OCI-LY7 (cell line): ENCODE results near the gene NCBP1.

Experiments
- CTCF ChIP-seq: fragments of 200-600 bp; sonication (generic); conservative IDR thresholded peaks from 2 replicates; pipeline ENCODE4 v1.5.1; 2014; ENCODE audit warnings: mild to moderate bottlenecking, antibody characterized with exemption, low read length, moderate library complexity, mixed read lengths
- EZH2phosphoT487 ChIP-seq: fragments of 200-600 bp; sonication (generic); IDR thresholded peaks from 2 replicates; pipeline ENCODE4 v1.6.1; 2018; ENCODE audit warnings: low read depth, borderline replicate concordance, mild to moderate bottlenecking, mixed run types, antibody characterized with exemption, low read length, moderate library complexity, mixed read lengths

- TF ChIP-seq CTCF (no peak), EZH2phosphoT487 (no peak)
Observed at GRCh38 chr9:97711223-97711626, 77.6 kb downstream of the NCBP1 start.
